HepG2 (cell line): ENCODE results near the gene SCAPER. TPM values are rescaled to one million over a fixed set of nuclear protein-coding genes. Genes with fewer than 3 reads are reported as not detected.
A peak's percentile ranks its signal among the peaks of the same experiment; 100 is the strongest.

Experiments used
- HNRNPK ChIP-seq: fragments of 200-400 bp; formaldehyde crosslinking; IDR thresholded peaks from 2 replicates; pipeline ENCODE4 v1.6.1; 2018; ENCODE audit warnings: low read length, low read depth, moderate library complexity, mild to moderate bottlenecking; ENCODE audit not compliant: poor library complexity, severe bottlenecking
- TFE3 ChIP-seq: IDR thresholded peaks from 2 replicates; pipeline ENCODE4 v1.6.1; 2016
- ZKSCAN1 ChIP-seq: fragments of 150-350 bp; IDR thresholded peaks from 2 replicates; pipeline ENCODE4 v1.6.1; 2014; ENCODE audit warnings: low read length
- ZNF17 ChIP-seq: sonication (generic); formaldehyde crosslinking; IDR thresholded peaks from 2 replicates; pipeline ENCODE4 v1.5.0; 2020; ENCODE audit warnings: mild to moderate bottlenecking, missing genetic modification reagents
- ZNF235 ChIP-seq: sonication (generic); formaldehyde crosslinking; IDR thresholded peaks from 2 replicates; pipeline ENCODE4 v1.8.1; 2023; ENCODE audit warnings: mild to moderate bottlenecking, missing genetic modification reagents, borderline replicate concordance
- ZNF33A ChIP-seq: sonication (generic); formaldehyde crosslinking; IDR thresholded peaks from 2 replicates; pipeline ENCODE4 v1.5.1; 2020; ENCODE audit warnings: missing genetic modification reagents, mild to moderate bottlenecking, moderate library complexity, borderline replicate concordance
- ZNF343 ChIP-seq: sonication (generic); formaldehyde crosslinking; IDR thresholded peaks from 2 replicates; pipeline ENCODE4 v1.4.0; 2020; ENCODE audit warnings: mild to moderate bottlenecking, missing genetic modification reagents
- ZNF564 ChIP-seq: sonication (generic); formaldehyde crosslinking; IDR thresholded peaks from 2 replicates; pipeline ENCODE4 v1.8.1; 2023; ENCODE audit warnings: mild to moderate bottlenecking, missing genetic modification reagents
- ZNF850 ChIP-seq: sonication (generic); formaldehyde crosslinking; conservative IDR thresholded peaks from 2 replicates; pipeline ENCODE4 v1.9.0; 2021; ENCODE audit warnings: mild to moderate bottlenecking, missing genetic modification reagents
- ZSCAN20 ChIP-seq: sonication (generic); formaldehyde crosslinking; IDR thresholded peaks from 2 replicates; pipeline ENCODE4 v1.4.0; 2020; ENCODE audit warnings: missing genetic modification reagents, mild to moderate bottlenecking, borderline replicate concordance
- polyA plus RNA-seq, 8 experiments: library from polyadenylated mRNA; depleted of rRNA in 3 of 8; stranded (reverse) in 7 of 8; unstranded in 1 of 8; fragments of >200 nt; fragmentation: Illumina TruSeq in 4 of 8; extraction: Trizol in 4 of 8; gene quantifications; 2 replicates each; pipeline versions ENCODE4 v1.2.1 to v1.2.3, GENCODE V29; 2011 to 2016; ENCODE audit warnings: low read depth in 4 of 8, missing spikeins in 1 of 8, mixed read lengths in 1 of 8; ENCODE audit not compliant: insufficient read depth in 1 of 8
- total RNA-seq, 5 experiments: library from RNA; depleted of rRNA; stranded (reverse); fragments of >200 nt; fragmentation: Illumina TruSeq; extraction: Trizol; gene quantifications; 2 replicates each; pipeline ENCODE4 v1.2.3, GENCODE V29; 2016; ENCODE audit warnings: low read depth in 1 of 5
- TF ChIP-seq, protein P1 (sequence below): sonication (generic); formaldehyde crosslinking; IDR thresholded peaks from 2 replicates; pipeline ENCODE4 v1.4.0; 2020; ENCODE audit warnings: missing genetic modification reagents
- TF ChIP-seq, protein P2 (sequence below): sonication (generic); formaldehyde crosslinking; IDR thresholded peaks from 2 replicates; pipeline ENCODE4 v1.4.0; 2020; ENCODE audit warnings: missing genetic modification reagents, borderline replicate concordance
- TF ChIP-seq, protein P3 (sequence below): sonication (generic); formaldehyde crosslinking; IDR thresholded peaks from 2 replicates; pipeline ENCODE4 v1.4.0; 2020; ENCODE audit warnings: mild to moderate bottlenecking, missing genetic modification reagents
- TF ChIP-seq, protein P4 (sequence below): sonication (generic); formaldehyde crosslinking; IDR thresholded peaks from 2 replicates; pipeline ENCODE4 v1.5.0; 2020; ENCODE audit warnings: missing genetic modification reagents

SCAPER gene
- total and polyA plus RNA-seq, 2 of the 13 experiments (the other 11 are each of a cell fraction or from before 2014, with no cell fraction given) = 4.3 to 10.5 TPM

DNA sequence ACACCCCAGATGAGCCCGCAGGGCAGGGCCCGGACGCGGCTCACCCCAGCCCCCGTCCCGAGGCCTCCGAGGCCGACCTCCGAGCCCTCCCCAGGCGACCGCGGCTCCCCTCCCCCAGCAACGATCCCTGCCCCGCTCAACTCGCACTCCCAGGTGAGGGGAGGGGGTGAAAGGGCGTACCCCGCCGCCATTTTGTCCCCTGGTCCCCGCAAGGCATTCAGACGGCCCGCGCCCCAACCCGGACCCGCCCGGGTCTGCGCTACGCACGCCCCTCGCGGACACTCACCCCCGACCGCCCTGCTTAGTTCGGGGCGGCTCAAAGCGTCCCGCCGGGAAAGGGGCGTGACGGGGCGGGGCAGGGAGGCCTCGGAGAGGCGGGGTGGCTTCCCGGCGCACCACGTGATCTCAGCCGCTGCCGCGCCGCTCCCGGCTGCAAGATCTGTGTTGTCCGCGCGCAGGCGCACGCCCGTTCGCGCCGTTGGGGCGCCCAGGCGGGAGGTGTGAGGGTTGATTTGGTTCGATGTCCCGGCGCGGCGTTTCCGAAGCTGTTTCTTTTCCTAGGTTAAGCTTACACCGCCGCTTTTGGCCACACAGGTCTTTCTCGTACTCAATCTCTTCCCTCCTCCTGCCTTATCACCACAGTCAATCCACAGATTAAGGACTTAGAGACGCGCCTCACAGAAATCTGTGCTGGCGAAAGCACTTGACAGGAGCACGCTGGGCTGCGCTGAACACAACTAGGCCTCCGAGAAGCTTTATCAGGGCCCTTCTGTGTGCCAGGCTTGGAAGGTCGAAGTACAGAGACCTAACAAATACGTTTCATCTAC, at the start of gene SCAPER (continued):
- TF ChIP-seq, protein P1, sequence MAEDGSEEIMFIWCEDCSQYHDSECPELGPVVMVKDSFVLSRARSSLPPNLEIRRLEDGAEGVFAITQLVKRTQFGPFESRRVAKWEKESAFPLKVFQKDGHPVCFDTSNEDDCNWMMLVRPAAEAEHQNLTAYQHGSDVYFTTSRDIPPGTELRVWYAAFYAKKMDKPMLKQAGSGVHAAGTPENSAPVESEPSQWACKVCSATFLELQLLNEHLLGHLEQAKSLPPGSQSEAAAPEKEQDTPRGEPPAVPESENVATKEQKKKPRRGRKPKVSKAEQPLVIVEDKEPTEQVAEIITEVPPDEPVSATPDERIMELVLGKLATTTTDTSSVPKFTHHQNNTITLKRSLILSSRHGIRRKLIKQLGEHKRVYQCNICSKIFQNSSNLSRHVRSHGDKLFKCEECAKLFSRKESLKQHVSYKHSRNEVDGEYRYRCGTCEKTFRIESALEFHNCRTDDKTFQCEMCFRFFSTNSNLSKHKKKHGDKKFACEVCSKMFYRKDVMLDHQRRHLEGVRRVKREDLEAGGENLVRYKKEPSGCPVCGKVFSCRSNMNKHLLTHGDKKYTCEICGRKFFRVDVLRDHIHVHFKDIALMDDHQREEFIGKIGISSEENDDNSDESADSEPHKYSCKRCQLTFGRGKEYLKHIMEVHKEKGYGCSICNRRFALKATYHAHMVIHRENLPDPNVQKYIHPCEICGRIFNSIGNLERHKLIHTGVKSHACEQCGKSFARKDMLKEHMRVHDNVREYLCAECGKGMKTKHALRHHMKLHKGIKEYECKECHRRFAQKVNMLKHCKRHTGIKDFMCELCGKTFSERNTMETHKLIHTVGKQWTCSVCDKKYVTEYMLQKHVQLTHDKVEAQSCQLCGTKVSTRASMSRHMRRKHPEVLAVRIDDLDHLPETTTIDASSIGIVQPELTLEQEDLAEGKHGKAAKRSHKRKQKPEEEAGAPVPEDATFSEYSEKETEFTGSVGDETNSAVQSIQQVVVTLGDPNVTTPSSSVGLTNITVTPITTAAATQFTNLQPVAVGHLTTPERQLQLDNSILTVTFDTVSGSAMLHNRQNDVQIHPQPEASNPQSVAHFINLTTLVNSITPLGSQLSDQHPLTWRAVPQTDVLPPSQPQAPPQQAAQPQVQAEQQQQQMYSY = no peak
- TF ChIP-seq, protein P2, sequence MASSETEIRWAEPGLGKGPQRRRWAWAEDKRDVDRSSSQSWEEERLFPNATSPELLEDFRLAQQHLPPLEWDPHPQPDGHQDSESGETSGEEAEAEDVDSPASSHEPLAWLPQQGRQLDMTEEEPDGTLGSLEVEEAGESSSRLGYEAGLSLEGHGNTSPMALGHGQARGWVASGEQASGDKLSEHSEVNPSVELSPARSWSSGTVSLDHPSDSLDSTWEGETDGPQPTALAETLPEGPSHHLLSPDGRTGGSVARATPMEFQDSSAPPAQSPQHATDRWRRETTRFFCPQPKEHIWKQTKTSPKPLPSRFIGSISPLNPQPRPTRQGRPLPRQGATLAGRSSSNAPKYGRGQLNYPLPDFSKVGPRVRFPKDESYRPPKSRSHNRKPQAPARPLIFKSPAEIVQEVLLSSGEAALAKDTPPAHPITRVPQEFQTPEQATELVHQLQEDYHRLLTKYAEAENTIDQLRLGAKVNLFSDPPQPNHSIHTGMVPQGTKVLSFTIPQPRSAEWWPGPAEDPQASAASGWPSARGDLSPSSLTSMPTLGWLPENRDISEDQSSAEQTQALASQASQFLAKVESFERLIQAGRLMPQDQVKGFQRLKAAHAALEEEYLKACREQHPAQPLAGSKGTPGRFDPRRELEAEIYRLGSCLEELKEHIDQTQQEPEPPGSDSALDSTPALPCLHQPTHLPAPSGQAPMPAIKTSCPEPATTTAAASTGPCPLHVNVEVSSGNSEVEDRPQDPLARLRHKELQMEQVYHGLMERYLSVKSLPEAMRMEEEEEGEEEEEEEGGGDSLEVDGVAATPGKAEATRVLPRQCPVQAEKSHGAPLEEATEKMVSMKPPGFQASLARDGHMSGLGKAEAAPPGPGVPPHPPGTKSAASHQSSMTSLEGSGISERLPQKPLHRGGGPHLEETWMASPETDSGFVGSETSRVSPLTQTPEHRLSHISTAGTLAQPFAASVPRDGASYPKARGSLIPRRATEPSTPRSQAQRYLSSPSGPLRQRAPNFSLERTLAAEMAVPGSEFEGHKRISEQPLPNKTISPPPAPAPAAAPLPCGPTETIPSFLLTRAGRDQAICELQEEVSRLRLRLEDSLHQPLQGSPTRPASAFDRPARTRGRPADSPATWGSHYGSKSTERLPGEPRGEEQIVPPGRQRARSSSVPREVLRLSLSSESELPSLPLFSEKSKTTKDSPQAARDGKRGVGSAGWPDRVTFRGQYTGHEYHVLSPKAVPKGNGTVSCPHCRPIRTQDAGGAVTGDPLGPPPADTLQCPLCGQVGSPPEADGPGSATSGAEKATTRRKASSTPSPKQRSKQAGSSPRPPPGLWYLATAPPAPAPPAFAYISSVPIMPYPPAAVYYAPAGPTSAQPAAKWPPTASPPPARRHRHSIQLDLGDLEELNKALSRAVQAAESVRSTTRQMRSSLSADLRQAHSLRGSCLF (CRISPR knock-in tag) = peak; percentile 85
- TF ChIP-seq TFE3 (CRISPR knock-in tag) (peak; percentile 86), ZNF235 (CRISPR knock-in tag) (peak; percentile 71; the same call in 1 of the 2 replicates), ZNF33A (no peak), ZNF343 (CRISPR knock-in tag) (peak; percentile 97), ZNF850 (CRISPR knock-in tag) (no peak), HNRNPK (peak; percentile 89), ZNF564 (CRISPR knock-in tag) (peak; percentile 89), ZNF17 (no peak), ZSCAN20 (CRISPR knock-in tag) (peak; percentile 91), ZKSCAN1 (no peak)
- TF ChIP-seq, protein P3, sequence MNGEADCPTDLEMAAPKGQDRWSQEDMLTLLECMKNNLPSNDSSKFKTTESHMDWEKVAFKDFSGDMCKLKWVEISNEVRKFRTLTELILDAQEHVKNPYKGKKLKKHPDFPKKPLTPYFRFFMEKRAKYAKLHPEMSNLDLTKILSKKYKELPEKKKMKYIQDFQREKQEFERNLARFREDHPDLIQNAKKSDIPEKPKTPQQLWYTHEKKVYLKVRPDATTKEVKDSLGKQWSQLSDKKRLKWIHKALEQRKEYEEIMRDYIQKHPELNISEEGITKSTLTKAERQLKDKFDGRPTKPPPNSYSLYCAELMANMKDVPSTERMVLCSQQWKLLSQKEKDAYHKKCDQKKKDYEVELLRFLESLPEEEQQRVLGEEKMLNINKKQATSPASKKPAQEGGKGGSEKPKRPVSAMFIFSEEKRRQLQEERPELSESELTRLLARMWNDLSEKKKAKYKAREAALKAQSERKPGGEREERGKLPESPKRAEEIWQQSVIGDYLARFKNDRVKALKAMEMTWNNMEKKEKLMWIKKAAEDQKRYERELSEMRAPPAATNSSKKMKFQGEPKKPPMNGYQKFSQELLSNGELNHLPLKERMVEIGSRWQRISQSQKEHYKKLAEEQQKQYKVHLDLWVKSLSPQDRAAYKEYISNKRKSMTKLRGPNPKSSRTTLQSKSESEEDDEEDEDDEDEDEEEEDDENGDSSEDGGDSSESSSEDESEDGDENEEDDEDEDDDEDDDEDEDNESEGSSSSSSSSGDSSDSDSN (CRISPR knock-in tag) = peak; percentile 50; the same call in 1 of the 2 replicates
- TF ChIP-seq, protein P4, sequence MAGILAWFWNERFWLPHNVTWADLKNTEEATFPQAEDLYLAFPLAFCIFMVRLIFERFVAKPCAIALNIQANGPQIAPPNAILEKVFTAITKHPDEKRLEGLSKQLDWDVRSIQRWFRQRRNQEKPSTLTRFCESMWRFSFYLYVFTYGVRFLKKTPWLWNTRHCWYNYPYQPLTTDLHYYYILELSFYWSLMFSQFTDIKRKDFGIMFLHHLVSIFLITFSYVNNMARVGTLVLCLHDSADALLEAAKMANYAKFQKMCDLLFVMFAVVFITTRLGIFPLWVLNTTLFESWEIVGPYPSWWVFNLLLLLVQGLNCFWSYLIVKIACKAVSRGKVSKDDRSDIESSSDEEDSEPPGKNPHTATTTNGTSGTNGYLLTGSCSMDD (CRISPR knock-in tag) = peak; percentile 92; the same call in 1 of the 2 replicates
